ENCODE results near the gene MZF1.

The MZF1 gene

GRCh38 chr19:58572818-58573657 is at the start of gene MZF1:
Gene MZF1 (minus strand): TSS chr19:58573335. CDS start chr19:58571389, 1,946 bp downstream.
- DNase-seq = peak; percentile 100

GRCh38 chr19:58607213-58607612 is 34.1 kb upstream of the MZF1 start:
- DNase-seq = peak in 1 of 3 donors; percentile 16

- peak in 1 of 3 donors; percentile 6 for DNase-seq
Measured at GRCh38 chr19:58606251-58606896, 33.2 kb upstream of the MZF1 start.

- DNase-seq = peak in 1 of 3 donors; percentile 8
Measured at GRCh38 chr19:58586133-58586765, 13.1 kb upstream of the MZF1 start.

GRCh38 chr19:58585442-58586132 is 12.5 kb upstream of the MZF1 start:
- DNase-seq = peak in 1 of 3 donors; percentile 8

- peak in 1 of 3 donors; percentile 5 for DNase-seq
Measured at GRCh38 chr19:58584498-58585441, 11.6 kb upstream of the MZF1 start.

GRCh38 chr19:58582985-58583384 is 9.8 kb upstream of the MZF1 start:
- peak in 1 of 3 donors; percentile 9 for DNase-seq

GRCh38 chr19:58581227-58582141 is 8.3 kb upstream of the MZF1 start:
- DNase-seq = peak; percentile 92 to 93 (median 92)

GRCh38 chr19:58579473-58580142 is 6.5 kb upstream of the MZF1 start:
- peak in 1 of 3 donors; percentile 5 for DNase-seq

- DNase-seq = peak in 1 of 3 donors; percentile 16
Measured at GRCh38 chr19:58578012-58578925, 5.1 kb upstream of the MZF1 start.

- DNase-seq = peak in 1 of 3 donors; percentile 6
Measured at GRCh38 chr19:58577581-58577980, 4.4 kb upstream of the MZF1 start.

- peak; percentile 95 to 96 (median 95) for DNase-seq
Measured at GRCh38 chr19:58575183-58576041, 2.3 kb upstream of the MZF1 start.

- DNase-seq = peak in 1 of 3 donors; percentile 15
Measured at GRCh38 chr19:58573658-58574164, 576 bp upstream of the MZF1 start.

- no peak for DNase-seq
Measured at GRCh38 chr19:58572026-58572817, 913 bp downstream of the MZF1 start.

- DNase-seq = no peak
Measured at GRCh38 chr19:58571575-58571947, 1.6 kb downstream of the MZF1 start.

- no peak for DNase-seq
Measured at GRCh38 chr19:58570770-58571574, 2.2 kb downstream of the MZF1 start.

Data from suppressor macrophage treated with lipopolysaccharide for 1 hour (primary cell).